ENCODE measurements around the gene PSMD2.

The PSMD2 gene

DNA sequence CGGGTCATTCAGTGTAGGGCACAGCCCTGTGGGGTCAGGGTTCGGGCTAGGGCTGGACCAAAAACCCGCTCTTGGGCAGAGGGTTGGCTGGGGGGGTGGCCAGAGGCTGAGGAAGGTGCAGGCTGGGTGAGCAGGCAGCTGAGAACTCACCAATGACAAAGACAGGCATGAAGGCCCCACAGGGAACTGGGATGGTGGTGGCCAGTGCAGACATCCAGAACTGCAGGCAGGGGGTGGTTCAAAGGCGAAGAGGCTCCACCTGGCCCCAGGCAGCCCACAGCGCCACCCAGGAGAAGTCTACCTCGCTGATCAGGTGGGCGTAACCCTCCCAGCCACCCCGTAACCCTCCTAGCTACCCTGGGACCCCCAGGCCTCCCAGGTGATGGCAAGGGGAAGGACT, 55.7 kb downstream of the PSMD2 start:
- Histone ChIP-seq H3K36me3 (ENCODE audit: insufficient read depth) (no peaks in the 10 kb centered on the region), H3K27ac (no peak overlapping the region), H3K79me2 (ENCODE audit: insufficient read depth, low read depth) (no peaks in the 10 kb centered on the region)

DNA sequence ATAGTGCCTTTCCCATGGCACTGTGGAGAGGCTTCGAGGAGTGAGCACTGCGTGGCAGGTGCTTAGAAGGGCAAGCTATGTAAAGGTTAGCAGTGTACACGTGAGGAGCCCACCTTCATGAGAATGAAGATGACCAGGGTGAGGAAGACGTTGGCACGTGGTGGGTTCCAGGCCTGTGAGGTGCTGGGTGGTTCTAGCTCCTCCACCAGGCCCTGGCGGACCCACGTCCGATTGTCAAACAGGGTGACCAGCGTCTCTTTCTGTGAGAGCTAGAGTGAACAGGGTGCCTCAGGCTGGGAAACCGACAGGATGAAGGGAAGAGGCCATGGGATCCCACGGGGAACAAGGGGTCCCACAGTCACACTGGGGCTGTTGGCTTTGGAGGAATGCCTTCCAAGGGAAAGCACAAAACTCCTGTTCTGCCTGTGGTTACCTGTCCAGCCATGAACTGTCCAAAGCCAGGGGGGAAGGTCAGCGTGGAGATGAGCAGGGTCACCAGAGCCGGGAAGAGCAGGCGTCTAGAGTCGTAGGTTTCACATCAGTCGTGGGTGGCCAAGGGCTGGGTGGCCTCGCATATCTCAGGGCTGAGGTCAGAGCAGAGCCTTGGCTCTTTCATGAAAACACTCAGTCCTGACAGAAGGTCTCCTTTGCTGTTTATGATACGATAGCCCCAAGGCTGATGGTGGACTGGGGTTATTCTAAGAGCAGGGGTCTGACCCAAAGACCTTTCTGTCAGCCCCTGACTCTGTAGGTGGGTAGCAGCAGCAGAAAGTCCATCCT, 56.4 kb downstream of the PSMD2 start:
- H3K9ac ChIP-seq = no peak overlapping the region
- H3K4me2 ChIP-seq = no peak overlapping the region
- no peak overlapping the region for H2AFZ ChIP-seq (ENCODE audit: low read depth)
- H3K27ac ChIP-seq = no peak overlapping the region
- H3K4me1 ChIP-seq (ENCODE audit: low read depth, poor library complexity, severe bottlenecking) = peaks cover 5% of the 10 kb centered on the region
- no peaks in the 10 kb centered on the region for H3K79me2 ChIP-seq (ENCODE audit: insufficient read depth, low read depth)
- H3K36me3 ChIP-seq (ENCODE audit: insufficient read depth) = no peaks in the 10 kb centered on the region
- H3K27me3 ChIP-seq (ENCODE audit: insufficient read depth, low read depth) = no peaks in the 10 kb centered on the region
- TF ChIP-seq, protein P1, sequence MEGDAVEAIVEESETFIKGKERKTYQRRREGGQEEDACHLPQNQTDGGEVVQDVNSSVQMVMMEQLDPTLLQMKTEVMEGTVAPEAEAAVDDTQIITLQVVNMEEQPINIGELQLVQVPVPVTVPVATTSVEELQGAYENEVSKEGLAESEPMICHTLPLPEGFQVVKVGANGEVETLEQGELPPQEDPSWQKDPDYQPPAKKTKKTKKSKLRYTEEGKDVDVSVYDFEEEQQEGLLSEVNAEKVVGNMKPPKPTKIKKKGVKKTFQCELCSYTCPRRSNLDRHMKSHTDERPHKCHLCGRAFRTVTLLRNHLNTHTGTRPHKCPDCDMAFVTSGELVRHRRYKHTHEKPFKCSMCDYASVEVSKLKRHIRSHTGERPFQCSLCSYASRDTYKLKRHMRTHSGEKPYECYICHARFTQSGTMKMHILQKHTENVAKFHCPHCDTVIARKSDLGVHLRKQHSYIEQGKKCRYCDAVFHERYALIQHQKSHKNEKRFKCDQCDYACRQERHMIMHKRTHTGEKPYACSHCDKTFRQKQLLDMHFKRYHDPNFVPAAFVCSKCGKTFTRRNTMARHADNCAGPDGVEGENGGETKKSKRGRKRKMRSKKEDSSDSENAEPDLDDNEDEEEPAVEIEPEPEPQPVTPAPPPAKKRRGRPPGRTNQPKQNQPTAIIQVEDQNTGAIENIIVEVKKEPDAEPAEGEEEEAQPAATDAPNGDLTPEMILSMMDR (conservative IDR thresholded peaks at IDR 0.05; ENCODE audit: low read depth, low read length) = no peak
- no peak overlapping the region for H3K4me3 ChIP-seq (IDR thresholded peaks at IDR 0.05; ENCODE audit: insufficient read depth, low read depth, low read length)
- no peaks in the 10 kb centered on the region for H4K20me1 ChIP-seq (ENCODE audit: insufficient read depth)

More for the DNA sequence above, 55.7 kb downstream of the PSMD2 start:
- Histone ChIP-seq H4K20me1 (ENCODE audit: insufficient read depth) (no peaks in the 10 kb centered on the region), H3K4me1 (ENCODE audit: low read depth, poor library complexity, severe bottlenecking) (no peaks in the 10 kb centered on the region), H3K9ac (no peak overlapping the region), H3K27me3 (ENCODE audit: insufficient read depth, low read depth) (no peaks in the 10 kb centered on the region), H3K4me3 (IDR thresholded peaks at IDR 0.05; ENCODE audit: insufficient read depth, low read depth, low read length) (no peak overlapping the region), H3K4me2 (no peak overlapping the region), H2AFZ (ENCODE audit: low read depth) (no peak overlapping the region)
- TF ChIP-seq, protein P1 (conservative IDR thresholded peaks at IDR 0.05; ENCODE audit: low read depth, low read length) = no peak

DNA sequence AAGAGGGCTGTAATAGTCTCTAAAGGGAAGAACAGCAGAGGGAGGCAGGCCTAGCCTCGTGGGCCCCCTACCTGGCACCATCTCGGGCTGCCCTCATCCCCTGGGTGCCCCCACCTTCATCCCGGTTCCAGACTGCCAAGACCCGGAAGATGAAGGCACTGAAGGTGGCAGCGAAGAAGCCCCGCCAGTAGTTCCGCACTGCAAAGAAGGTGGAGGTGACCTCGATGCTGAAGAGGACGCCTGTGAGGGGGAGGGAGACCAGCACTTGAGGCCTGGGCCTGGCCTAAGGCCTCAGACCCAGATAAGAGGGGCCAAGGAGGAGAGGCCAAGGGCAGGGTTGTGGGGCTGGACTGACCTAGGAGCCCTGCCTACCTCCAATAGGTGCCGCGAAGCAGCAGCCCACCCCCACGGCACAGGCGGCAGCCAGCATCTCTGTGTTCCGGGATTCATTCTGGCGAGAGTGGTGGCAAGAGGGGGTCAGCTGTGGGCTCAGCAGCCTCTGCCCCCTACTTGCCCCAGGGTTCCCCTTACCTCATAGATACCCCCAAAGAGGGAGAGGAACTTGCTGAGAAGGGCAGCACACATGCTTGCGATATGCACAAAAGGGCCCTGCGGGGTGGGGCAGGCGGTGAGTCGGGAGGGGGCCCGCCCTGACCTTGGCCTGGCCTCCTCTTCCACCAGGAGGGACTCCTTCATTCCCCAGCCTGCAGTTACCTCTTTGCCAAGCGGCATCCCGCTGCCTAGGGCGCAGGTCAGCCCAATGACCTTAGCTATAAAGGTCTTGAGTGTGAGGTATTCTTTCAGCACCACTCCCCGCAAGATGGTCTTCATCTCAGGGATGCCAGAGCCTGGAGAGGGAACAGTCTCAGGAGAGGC, 58.4 kb downstream of the PSMD2 start:
- Histone ChIP-seq H3K4me2 (no peak overlapping the region), H4K20me1 (ENCODE audit: insufficient read depth) (no peaks in the 10 kb centered on the region), H3K9ac (no peak overlapping the region), H3K27me3 (ENCODE audit: insufficient read depth, low read depth) (no peaks in the 10 kb centered on the region), H3K4me3 (IDR thresholded peaks at IDR 0.05; ENCODE audit: insufficient read depth, low read depth, low read length) (no peak overlapping the region), H3K27ac (no peak overlapping the region), H3K36me3 (ENCODE audit: insufficient read depth) (no peaks in the 10 kb centered on the region), H3K79me2 (ENCODE audit: insufficient read depth, low read depth) (no peaks in the 10 kb centered on the region), H2AFZ (ENCODE audit: low read depth) (no peak overlapping the region), H3K4me1 (ENCODE audit: low read depth, poor library complexity, severe bottlenecking) (peaks cover 6% of the 10 kb centered on the region)
- TF ChIP-seq, protein P1 (conservative IDR thresholded peaks at IDR 0.05; ENCODE audit: low read depth, low read length) = no peak

DNA sequence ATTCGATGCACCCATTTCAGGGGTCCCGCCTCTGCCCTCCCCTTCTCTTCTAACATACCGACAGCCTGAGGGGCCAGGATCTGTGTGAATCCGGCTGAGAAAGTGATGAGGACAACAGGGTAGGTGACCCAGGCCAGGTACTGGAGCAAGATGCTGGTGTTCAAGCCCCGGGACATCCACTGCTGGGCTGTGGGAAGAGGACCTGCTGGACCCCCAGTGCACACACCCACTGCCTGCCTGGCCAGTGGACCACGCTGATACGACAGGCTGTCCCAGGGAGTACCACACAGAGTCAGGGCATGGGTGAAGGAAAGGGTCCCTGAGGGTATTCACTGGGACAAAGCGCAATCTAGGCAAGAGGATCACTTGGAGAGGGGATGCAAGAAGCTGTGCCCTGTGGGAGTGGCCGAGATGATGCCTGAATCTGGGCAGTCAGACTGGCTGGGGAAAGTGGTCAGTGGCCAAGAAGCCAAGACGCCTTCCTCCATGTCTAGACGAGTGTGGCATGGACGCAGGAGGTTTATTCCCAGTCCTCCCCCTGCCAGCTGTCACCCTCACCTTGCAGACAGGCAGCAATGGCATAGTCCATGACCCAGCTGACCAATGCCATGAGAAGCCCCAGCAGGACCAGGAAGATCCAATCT, 59.2 kb downstream of the PSMD2 start:
- H4K20me1 ChIP-seq (ENCODE audit: insufficient read depth) = no peaks in the 10 kb centered on the region
- no peak overlapping the region for H3K4me3 ChIP-seq (IDR thresholded peaks at IDR 0.05; ENCODE audit: insufficient read depth, low read depth, low read length)
- no peak overlapping the region for H2AFZ ChIP-seq (ENCODE audit: low read depth)
- TF ChIP-seq, protein P1 (conservative IDR thresholded peaks at IDR 0.05; ENCODE audit: low read depth, low read length) = no peak
- no peaks in the 10 kb centered on the region for H3K27me3 ChIP-seq (ENCODE audit: insufficient read depth, low read depth)
- H3K4me1 ChIP-seq (ENCODE audit: low read depth, poor library complexity, severe bottlenecking) = peaks cover 6% of the 10 kb centered on the region
- no peaks in the 10 kb centered on the region for H3K36me3 ChIP-seq (ENCODE audit: insufficient read depth)
- no peak overlapping the region for H3K9ac ChIP-seq
- H3K4me2 ChIP-seq = no peak overlapping the region
- no peaks in the 10 kb centered on the region for H3K79me2 ChIP-seq (ENCODE audit: insufficient read depth, low read depth)
- H3K27ac ChIP-seq = no peak overlapping the region
